T1000 (cell line): Measurements from ENCODE around the gene COX5A.
A peak's percentile ranks its signal among the peaks of the same experiment; 100 is the strongest.
"Not testable (repeated sequence)": the region's sequence is repeated elsewhere in the genome, so short reads cannot be mapped to it uniquely, and the experiment has no call there.

Source experiments
- DNase-seq: peaks from one replicate; lab custom pipeline; 2025; ENCODE audit warnings: mixed read lengths; lab: John Stamatoyannopoulos, UW

COX5A gene

GRCh38 chr15:74955796-74956647 is 18.1 kb upstream of the COX5A start:
- peak; percentile 57 for DNase-seq

GRCh38 chr15:74955017-74955416 is 17.1 kb upstream of the COX5A start:
- no peak for DNase-seq

DNA sequence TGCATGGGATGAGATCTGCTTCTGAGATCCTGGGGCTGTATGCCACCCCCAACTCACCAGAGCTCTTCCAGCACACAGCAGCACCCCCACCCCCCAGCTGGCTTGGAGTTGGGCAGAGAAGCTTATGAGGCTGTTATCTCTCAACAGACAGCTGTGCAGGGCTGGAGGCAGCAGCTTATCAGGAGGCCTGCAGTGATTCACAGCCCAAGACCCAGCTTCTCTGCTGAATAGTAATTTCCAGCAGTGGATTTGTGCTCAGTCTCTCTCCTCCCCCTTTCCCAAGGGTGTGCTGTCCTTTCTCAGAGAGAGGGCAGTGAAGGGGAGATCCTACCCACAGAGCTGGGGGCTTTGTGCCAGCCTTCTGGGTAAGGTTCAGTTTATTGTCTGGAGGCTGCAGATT is 16.6 kb upstream of the COX5A start:
- DNase-seq, result no peak

- no peak for DNase-seq
Observed at GRCh38 chr15:74951006-74951405, 13.1 kb upstream of the COX5A start.

GRCh38 chr15:74950078-74950908 is 12.4 kb upstream of the COX5A start:
- DNase-seq, result peak; percentile 51

GRCh38 chr15:74937272-74937589 is 642 bp downstream of the COX5A start:
- no peak for DNase-seq

DNA sequence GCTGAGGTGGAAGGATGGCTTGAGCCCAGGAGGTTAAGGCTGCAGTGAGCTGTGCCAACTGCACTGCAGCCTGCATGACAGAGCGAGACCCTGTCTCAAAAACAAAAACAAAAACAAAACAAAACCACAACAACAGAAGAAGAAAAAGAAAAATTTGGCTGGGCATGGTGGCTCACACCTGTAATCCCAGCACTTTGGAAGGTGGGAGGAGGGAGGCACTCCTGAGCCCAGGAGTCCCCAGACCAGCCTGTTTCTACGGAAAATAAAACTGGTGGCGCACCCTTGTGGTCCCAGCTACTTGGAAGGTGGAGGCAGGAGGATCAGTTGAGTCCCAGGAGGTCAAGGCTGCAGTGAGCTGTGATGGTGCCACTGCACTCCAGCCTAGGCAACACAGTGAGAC is 2.7 kb downstream of the COX5A start:
- not testable (repeated sequence) for DNase-seq

- no peak for DNase-seq
Observed at GRCh38 chr15:74933573-74933972, 4.3 kb downstream of the COX5A start.

DNA sequence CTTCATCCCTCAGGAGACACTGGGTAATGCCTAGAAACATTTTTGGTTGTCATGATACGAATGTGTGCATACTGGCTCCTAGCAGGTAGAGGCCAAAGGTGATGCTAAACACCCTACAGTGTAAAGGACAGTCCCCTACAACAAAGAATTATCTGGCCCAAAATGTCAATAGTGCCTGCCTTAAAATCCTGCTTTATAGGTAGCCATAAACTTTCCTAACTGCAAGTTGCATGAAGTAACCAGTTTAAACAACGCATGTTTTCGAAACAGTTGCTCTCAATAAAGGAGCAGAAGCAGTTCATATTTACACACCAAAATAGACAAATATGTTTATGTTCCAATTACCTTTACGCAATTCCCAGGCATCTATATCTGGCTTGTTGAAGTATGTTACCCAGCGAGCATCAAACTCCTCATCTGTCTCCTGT is 9.1 kb downstream of the COX5A start:
- DNase-seq, result no peak

DNA sequence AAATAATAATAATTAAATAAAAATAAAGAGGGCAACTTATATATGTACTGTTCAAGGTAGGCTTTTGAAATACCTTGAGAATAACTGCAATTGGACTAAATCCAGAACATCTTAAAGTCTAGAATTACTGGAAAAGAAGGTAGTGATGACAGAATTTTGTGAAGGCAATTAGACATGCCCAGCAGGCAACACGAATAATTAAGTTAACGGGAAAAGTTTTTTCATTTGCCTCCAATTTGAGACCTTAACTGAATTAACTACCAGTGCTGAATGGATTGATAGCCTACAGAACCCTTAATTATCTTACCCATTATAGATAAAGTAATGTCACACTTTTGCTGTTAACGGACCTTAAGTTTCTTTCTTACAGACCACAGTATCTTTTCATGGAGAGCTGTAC is 13.3 kb downstream of the COX5A start:
- DNase-seq, result no peak

- no peak for DNase-seq
Observed at GRCh38 chr15:74920456-74920855, 17.4 kb downstream of the COX5A start.

GRCh38 chr15:74917676-74918075 is 20.2 kb downstream of the COX5A start:
- DNase-seq, result no peak

GRCh38 chr15:74913799-74914198 is 24.1 kb downstream of the COX5A start:
- DNase-seq, result not testable (repeated sequence)

DNA sequence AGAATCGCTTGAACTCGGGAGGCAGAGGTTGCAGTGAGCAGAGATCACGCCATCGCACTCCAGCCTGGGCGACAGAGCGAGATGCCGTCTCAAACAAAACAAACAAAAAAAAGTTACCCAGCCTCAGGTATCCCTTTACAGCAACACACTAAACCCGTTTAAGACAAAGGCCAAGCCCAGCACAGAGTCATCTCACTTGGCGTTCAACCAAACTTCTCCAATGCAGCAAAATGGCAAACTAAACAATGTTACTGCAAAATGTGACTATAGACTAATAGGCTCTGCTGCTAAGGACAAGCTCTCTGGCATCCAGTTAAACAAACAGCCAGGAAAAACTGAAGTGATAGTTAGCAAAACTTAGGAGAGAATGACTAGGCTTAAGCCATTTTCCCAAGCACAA is 24.8 kb downstream of the COX5A start:
- no peak for DNase-seq

DNA sequence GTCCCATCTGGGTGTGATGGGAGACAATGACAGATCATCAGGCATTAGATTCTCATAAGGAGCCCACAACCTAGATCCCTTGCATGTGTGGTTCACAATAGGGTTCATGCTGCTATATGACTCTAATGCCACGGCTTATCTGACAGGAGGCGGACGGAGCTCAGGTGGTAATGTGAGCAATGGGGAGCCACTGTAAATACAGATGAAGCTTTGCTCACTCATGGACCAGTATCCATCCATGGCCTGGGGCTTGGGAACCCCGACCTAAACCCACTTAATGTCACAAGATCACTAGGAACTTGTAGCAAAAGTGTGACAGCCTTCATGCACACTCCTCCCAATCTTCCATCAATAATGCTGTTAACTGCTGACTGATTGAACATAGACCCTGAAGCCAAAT is 29.2 kb downstream of the COX5A start:
- no peak for DNase-seq

GRCh38 chr15:74907163-74907870 is 30.6 kb downstream of the COX5A start:
- no peak for DNase-seq

GRCh38 chr15:74906450-74907162 is 31.3 kb downstream of the COX5A start, which contains the start of gene FAM219B:
Gene FAM219B (minus strand): TSS chr15:74906851. CDS start chr15:74906800, 51 bp downstream.
- DNase-seq, result peak; percentile 71

- no peak for DNase-seq
Observed at GRCh38 chr15:74906067-74906449, 31.8 kb downstream of the COX5A start.

GRCh38 chr15:74904190-74904805 is 33.6 kb downstream of the COX5A start:
- no peak for DNase-seq

DNA sequence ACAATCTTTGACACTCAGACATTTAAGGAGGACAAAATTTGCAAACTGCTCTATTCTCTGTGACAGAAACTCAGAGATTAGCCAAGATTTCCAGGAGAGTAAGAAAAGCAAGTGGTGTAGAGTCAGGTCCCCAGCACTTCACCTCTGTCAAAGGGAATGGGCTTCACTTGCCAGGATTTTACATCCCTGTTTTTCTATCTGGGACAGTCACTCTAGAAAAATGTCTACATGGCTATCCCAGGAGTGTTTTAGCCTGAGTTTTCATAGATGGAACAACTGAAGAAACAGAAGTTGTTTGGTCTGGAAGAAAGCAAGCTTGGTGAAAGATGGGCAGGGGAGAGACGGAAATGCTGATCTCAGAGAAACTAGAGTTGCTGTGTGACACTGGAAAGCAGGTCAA is 34.2 kb downstream of the COX5A start:
- DNase-seq, result no peak

DNA sequence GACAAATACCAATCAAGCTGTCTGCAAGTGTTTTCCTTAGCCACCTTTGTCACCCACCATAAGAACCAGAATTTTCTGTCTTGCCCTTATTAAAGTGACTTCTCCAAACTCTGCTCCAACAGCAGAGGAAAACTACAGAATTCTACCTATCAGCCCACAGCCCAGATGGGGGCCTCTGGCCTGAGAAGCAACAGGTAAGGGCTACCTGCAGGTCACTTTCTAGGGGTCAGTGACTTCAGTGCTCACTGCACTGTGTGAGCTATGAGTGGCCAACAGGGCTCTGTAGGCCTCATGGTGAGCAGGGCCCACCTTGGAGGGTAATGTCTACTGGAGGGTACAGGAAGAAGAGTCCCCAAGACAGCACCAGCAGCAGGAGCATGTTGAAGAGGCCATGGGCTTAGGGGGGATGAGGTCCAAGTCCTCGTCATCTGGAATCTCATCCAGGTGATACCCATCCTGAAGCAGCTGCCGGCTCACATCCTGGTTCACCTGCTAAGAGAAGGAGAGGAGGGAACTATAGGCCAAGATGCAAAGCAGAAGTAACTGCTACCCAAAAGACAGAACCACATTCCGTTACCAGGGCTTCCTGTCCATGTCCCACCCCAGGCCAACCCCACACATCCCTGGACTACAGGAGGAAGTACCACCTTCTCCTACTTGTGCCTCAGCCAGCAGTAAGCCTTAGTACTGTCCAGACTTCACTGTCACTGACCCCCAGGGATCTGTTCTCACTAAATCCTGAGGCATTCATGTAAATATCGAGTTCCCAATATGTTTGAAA is 35.4 kb downstream of the COX5A start:
- DNase-seq, result no peak
